K562 (cell line): Measurements from ENCODE around the gene FAM168B. TPM values are rescaled to one million over a fixed set of nuclear protein-coding genes. Genes with fewer than 3 reads are reported as not detected.

Source experiments
- AFF4 ChIP-seq: sonication (generic); formaldehyde crosslinking; IDR thresholded peaks from 2 replicates; pipeline ENCODE4 v1.8.0; 2023; ENCODE audit warnings: mild to moderate bottlenecking, missing genetic modification reagents
- CCAR2 ChIP-seq: fragments of 200-400 bp; formaldehyde crosslinking; IDR thresholded peaks from 2 replicates; pipeline ENCODE4 v1.6.1; 2017; ENCODE audit warnings: mild to moderate bottlenecking, low read depth, low read length
- MAFF ChIP-seq: IDR thresholded peaks from 2 replicates; pipeline ENCODE4 v1.6.1; 2012; ENCODE audit warnings: low read length, improper control_type of control experiment
- REST ChIP-seq, 2 experiments: fragments of 450-650 bp; formaldehyde crosslinking in 1 of 2; IDR thresholded peaks; 2 replicates each; pipeline versions ENCODE4 v1.4.0 to v1.6.1; 2014 to 2020; ENCODE audit warnings: mild to moderate bottlenecking in 2 of 2, borderline replicate concordance in 1 of 2, low read depth in 1 of 2
- U2AF1 ChIP-seq: fragments of 200-400 bp; formaldehyde crosslinking; optimal IDR thresholded peaks from 2 replicates; pipeline ENCODE3; 2017; ENCODE audit warnings: mild to moderate bottlenecking, low read depth, low read length, moderate library complexity
- ZBTB7A ChIP-seq: IDR thresholded peaks from 2 replicates; pipeline ENCODE4 v1.6.1; 2011; ENCODE audit warnings: low read depth, mild to moderate bottlenecking, low read length, moderate library complexity, borderline replicate concordance; ENCODE audit not compliant: control insufficient read depth
- ZNF263 ChIP-seq: sonication (generic); formaldehyde crosslinking; IDR thresholded peaks from 2 replicates; pipeline ENCODE4 v1.8.0; 2022; ENCODE audit warnings: mild to moderate bottlenecking, missing genetic modification reagents, borderline replicate concordance
- ZNF609 ChIP-seq: sonication (generic); formaldehyde crosslinking; IDR thresholded peaks from 2 replicates; pipeline ENCODE4 v1.8.1; 2023; ENCODE audit warnings: missing genetic modification reagents, mild to moderate bottlenecking, borderline replicate concordance
- polyA plus RNA-seq, 8 experiments: library from polyadenylated mRNA; depleted of rRNA in 4 of 8; stranded (reverse) in 5 of 8; unstranded in 3 of 8; fragments of >200 nt; fragmentation: Nextera tagmentation in 2 of 8; fragmentation: Illumina TruSeq in 1 of 8; extraction: Ambion mirVana in 2 of 8; extraction: Trizol in 1 of 8; gene quantifications; 2 replicates each; pipeline versions ENCODE4 v1.2.1 to v1.2.3, GENCODE V29; 2011 to 2014; ENCODE audit warnings: inconsistent platforms in 1 of 8, missing spikeins in 1 of 8
- total RNA-seq, 7 experiments: library from RNA; depleted of rRNA in 6 of 7; stranded (reverse); fragments of >200 nt in 6 of 7; fragmentation: Illumina TruSeq in 2 of 7; extraction: Trizol in 2 of 7; gene quantifications; 2 replicates each; pipeline versions ENCODE4 v1.2.1 to v1.2.3, GENCODE V29; 2011 to 2021; ENCODE audit warnings: low replicate concordance in 1 of 7

The FAM168B gene
- total and polyA plus RNA-seq, 9 of the 15 experiments (the other 6 are each of a cell fraction or from before 2014, with no cell fraction given): 3.3 to 76.0 (median 46.1) TPM

GRCh38 chr2:131105156-131105949, 12.1 kb upstream of the FAM168B start, which contains the start of gene PLEKHB2 (continued):
- no peak; the same call in 1 of the 2 replicates for TF ChIP-seq AFF4
- TF ChIP-seq MAFF: no peak
- TF ChIP-seq ZNF263 (CRISPR knock-in tag): no peak
- no peak for TF ChIP-seq REST (IDR thresholded peaks at IDR 0.05; ENCODE audit: borderline replicate concordance)
- TF ChIP-seq REST (CRISPR knock-in tag; IDR thresholded peaks at IDR 0.05; ENCODE audit: low read depth): peak; percentile 17; the same call in 1 of the 2 replicates
- 0 out of 2 replicates have a peak, but pooled peaks have one; percentile 8 for TF ChIP-seq ZNF609 (CRISPR knock-in tag)
- TF ChIP-seq CCAR2: no peak
- no peak for TF ChIP-seq U2AF1
- TF ChIP-seq ZBTB7A: peak; percentile 84
